KOPT-K1 (cell line): ENCODE measurements around the gene WDFY4.

Source experiments
- H3K27ac ChIP-seq: fragments of 200-600 bp; sonication (generic); 2 replicates; pipeline ENCODE4 v1.5.1; 2016; ENCODE audit warnings: antibody characterized with exemption, mild to moderate bottlenecking, low read depth, low read length; ENCODE audit not compliant: poor library complexity, severe bottlenecking
- H3K36me3 ChIP-seq: fragments of 200-600 bp; sonication (generic); 2 replicates; pipeline ENCODE4 v1.5.1; 2017; ENCODE audit warnings: antibody characterized with exemption, mild to moderate bottlenecking, low read length, moderate library complexity; ENCODE audit not compliant: insufficient read depth
- H3K9me3 ChIP-seq: fragments of 200-600 bp; sonication (generic); 2 replicates; pipeline ENCODE4 v1.5.1; 2017; ENCODE audit warnings: antibody characterized with exemption, low read length, mild to moderate bottlenecking; ENCODE audit not compliant: insufficient read depth, poor library complexity, severe bottlenecking

WDFY4 gene

DNA sequence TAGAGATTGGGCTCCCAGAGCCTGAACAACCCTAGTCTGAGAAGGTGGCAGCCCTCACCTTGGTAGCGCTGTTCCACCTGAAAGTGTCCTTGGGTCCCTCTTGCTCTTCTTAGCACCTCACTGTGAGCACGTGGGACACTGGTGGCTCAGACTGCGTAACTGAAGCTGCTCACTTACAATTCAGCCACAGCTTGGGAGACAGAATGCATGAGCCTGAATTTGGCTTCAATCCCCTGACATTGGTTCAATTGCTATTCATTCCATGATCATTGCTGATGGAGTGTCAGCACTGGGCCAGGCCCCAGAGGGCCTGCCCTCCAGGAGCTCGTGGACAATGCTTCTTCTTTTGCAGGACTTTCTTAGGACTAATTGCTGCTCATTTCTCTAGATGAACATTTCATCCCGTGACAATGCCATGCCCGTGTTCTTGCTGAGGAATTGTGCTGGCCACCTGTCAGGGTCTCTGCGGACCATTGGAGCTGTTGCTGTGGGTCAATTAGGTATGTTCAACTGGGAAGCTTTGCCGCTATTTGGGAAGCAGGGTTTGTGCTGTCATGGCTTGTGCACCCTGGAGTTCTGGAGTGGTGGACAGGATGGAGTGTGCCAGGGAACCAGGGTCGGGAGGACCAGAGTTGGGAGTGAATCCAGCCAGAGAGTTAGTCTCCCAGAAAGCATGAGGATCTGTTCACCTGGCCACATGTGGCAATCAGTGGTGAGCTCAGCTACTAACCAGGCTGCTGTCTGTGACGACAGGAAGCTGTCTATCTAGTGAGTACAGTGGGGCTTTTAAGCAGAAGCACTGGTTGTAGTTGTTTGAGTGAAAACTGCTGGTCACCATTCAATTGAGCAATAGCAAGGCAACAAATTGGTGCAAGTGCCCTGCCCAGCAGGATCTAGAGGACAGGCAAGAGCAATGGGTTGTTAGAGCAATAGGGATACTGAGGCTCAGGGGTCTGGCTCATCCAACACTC, 105.1 kb downstream of the WDFY4 start:
- no peaks in the 10 kb centered on the region for H3K36me3 ChIP-seq
- H3K27ac ChIP-seq = no peak overlapping the region
- peaks cover 4% of the 10 kb centered on the region for H3K9me3 ChIP-seq

DNA sequence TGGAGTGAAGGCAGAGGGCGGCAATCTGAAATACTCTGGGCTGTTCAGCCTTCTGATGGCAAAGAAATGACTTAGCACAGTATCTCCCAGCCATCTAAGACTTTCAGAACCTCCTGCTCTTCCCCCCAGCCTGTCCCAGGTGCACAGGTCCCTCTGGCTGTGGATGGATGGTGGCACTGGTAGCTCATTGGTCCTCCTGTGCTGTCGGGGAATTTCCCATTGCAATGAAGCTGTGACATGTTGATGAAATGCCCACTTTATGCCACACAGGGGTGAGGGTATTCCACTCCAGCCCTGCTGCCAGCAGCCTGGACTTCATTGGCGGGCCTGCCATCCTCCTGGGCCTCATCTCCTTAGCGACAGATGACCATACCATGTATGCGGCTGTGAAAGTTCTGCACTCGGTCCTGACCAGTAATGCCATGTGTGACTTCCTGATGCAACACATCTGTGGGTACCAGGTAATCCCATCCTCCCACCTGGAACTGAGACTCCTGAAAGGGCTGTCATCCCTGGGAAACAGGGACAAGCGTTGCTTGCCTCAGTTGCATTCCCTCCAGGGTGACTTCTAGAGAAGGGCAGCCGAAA, 105.9 kb downstream of the WDFY4 start:
- Histone ChIP-seq H3K36me3 (no peaks in the 10 kb centered on the region), H3K9me3 (peaks cover 4% of the 10 kb centered on the region), H3K27ac (no peak overlapping the region)

DNA sequence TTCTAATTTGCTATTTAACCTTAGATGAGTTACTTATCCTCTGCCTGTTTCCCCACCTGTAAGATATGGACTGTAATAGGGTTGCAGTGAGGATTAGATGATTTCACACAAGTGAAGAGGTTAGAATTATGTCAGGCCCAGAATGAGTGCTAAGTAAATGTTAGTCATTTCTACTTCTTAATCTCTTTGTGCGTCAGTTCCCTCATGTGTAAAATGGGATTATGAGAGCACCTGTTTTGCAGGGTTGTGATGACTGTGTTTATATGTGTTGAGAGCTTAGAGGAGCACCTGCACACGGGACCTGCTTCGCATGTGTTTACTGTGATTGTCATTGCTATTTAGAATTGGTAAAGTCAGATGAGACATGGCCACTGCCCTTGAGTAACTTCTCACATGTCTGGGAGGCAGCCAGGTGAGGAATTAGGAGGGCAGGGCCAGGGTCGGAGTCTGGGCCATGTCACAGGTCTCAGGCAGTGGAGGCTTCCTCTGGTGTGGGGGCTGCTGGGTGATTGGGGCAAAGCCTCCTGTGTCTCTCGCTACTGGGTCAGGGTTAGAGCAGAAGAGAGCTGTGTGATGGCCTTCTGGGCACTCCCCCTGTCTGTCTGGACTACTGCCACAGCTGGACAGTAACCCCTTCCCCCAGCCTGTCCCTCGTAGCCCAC, 106.7 kb downstream of the WDFY4 start:
- Histone ChIP-seq H3K9me3 (peaks cover 4% of the 10 kb centered on the region), H3K27ac (no peak overlapping the region), H3K36me3 (no peaks in the 10 kb centered on the region)

DNA sequence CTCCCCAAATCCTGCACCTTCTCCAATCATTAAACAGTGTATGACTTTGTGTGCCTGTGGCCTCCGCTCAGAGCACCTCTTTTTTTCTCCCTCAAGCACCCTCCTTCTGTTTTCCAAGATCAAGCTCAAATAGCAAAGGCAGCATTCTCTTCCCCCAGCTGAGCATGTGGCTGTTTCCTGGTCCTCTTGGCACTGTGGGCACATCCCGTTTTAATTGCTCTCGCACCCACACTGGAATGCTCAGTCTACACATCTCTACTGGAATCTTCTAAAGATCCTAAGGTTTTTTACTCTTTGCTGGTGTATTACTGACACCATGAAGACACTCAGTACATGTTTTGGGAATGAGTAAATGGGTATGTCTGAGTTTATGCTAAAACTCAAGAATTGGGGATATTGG, 107.4 kb downstream of the WDFY4 start:
- H3K9me3 ChIP-seq = peaks cover 4% of the 10 kb centered on the region
- no peak overlapping the region for H3K27ac ChIP-seq
- H3K36me3 ChIP-seq = no peaks in the 10 kb centered on the region

DNA sequence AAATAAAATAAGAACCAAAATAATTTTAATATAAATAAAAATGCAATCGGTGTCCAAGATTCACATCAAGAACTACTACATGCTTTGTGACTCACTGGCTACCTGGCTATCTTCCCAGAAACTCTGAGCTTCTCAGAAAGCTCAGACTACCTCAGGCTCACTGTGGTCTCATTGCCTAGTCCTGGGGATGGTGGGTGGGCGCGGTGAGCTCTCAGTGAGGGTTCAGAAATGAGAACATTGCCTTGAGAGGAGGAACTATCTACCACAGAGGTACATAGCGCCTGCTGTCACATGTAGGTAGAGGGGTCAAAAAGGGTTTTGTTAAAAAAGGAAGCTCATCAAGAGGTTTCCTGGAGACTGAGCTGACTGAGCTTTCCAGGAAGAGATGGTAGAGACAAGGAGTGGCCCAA, 108.0 kb downstream of the WDFY4 start:
- H3K27ac ChIP-seq = no peak overlapping the region
- H3K36me3 ChIP-seq = no peaks in the 10 kb centered on the region
- peaks cover 4% of the 10 kb centered on the region for H3K9me3 ChIP-seq

DNA sequence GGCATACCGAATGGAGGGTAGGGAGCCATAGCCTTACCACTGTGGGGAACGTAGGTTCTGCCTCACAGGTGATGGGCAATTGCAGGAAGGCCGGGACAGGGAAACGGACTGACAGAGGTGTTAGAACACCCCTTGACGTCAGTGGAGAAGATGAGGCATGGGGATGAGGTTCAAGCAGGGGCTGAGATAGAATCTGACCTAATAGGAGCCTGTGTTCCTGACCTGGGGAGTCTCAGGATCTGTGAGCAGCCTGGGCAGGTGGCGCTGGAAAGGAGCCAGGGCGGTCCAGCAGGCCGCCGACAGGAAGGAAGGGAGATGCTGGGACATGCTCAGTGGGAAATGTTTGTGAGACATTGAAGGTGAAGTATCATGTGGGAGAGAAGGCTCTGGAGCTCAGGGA, 109.4 kb downstream of the WDFY4 start:
- Histone ChIP-seq H3K9me3 (no peaks in the 10 kb centered on the region), H3K36me3 (no peaks in the 10 kb centered on the region), H3K27ac (no peak overlapping the region)

DNA sequence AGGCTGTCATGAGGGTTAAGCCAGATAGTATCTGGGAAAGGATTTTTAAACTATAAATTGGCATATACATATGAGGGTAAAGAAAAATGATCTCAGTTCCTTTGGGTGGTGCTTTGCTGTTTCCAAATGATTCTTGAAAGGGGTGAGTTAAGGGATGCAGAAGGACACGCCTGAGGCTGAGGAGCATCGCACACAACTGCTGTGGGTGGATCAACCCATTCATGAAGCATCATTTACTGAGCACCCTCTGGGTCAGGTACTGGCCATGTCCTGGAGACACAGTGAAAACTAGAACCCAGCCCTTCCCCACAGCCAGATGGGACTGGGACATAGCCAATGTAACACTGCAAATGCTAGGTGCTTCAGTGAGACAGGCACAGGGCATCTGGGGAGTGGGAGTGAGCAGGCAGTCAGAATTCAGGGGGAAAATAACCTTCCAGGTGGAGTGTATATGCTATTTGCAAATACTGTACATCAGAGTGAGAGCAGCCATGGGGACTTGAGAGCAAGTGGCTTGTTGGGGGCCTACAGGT, 112.1 kb downstream of the WDFY4 start:
- Histone ChIP-seq H3K36me3 (no peaks in the 10 kb centered on the region), H3K27ac (no peak overlapping the region), H3K9me3 (peaks cover 4% of the 10 kb centered on the region)

DNA sequence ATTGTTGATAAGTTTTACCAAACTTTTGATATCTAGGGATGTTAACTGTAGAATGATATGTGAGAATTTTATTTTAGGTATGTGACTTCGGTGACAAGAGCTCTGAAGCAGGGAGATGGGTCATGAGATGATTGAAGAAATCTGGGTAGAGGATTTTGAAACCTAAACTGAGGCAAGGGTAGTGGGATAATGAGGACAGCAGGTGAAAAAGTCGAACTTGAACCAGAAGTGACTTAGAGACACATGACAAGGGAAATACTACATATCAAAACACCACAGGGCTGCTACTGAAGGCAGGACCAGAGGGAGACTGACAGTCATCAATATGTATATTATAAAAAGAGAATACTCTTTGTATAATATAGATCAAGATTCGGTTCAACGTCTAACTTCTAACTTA, 113.2 kb downstream of the WDFY4 start:
- Histone ChIP-seq H3K27ac (no peak overlapping the region), H3K9me3 (peaks cover 4% of the 10 kb centered on the region), H3K36me3 (no peaks in the 10 kb centered on the region)

DNA sequence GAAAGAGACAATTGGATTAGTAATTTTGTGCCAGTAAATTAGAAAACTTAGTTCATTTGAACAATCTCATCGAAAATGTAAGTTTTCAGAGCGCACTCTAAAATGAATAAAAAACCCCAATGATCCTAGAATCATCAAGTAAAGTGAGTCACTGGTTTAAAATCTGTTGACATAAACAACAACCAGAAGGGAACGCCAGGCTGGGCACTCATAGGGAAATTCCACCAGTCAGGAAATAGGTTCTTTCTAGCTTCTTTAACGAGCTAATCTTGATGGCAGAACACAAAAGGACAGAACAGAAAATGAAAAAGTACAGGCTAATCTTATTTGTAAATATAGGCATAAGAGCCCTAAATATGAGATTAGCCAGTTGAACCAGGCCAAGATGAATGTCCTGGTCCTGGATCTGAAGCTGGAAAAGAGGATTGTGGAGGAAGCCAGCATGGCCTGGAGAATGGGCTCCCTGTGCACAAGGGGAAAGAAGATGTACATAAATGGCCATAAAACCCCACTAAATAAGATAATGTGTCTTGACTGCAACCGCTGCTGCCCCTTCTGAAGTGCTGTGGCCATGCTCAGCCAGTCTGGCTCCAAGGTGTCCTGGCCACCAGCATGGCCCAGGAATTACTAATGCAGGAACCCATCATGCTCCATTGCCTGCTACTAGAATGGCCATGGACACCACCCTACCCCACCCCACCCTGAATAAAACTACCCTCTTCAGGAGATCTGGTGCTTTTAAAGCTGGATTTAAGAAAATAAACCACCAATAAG, 114.0 kb downstream of the WDFY4 start:
- no peaks in the 10 kb centered on the region for H3K36me3 ChIP-seq
- no peak overlapping the region for H3K27ac ChIP-seq
- H3K9me3 ChIP-seq = peaks cover 4% of the 10 kb centered on the region

DNA sequence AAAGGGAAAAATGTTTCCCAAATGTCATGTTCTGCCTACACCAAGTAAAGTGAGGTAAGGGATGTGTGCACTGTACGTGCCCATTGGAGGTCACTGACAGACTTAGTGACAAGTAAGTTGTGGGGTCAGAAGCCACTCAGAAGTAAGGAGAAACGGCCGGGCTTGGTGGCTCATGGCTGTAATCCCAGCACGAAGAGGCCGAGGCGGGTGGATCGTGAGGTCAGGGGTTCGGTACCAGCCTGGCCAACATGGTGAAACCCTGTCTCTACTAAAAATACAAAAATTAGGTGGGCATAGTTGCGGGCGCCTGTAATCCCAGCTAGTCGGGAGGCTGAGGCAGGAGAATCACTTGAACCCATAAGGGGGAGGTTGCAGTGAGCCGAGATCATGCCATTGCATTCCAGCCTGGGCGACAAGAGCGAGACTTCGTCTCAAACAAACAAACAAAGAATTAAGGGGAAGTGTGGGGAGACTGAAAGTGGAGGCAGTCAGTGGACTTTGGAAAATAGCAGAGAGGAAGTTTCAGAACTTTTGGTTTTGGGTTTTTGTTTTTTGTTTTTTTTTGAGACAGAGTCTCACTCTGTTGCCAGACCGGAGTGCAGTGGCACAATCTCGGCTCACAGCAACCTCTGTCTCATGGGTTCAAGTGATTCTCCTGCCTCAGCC, 114.8 kb downstream of the WDFY4 start:
- Histone ChIP-seq H3K36me3 (no peaks in the 10 kb centered on the region), H3K27ac (no peak overlapping the region), H3K9me3 (peaks cover 4% of the 10 kb centered on the region)

DNA sequence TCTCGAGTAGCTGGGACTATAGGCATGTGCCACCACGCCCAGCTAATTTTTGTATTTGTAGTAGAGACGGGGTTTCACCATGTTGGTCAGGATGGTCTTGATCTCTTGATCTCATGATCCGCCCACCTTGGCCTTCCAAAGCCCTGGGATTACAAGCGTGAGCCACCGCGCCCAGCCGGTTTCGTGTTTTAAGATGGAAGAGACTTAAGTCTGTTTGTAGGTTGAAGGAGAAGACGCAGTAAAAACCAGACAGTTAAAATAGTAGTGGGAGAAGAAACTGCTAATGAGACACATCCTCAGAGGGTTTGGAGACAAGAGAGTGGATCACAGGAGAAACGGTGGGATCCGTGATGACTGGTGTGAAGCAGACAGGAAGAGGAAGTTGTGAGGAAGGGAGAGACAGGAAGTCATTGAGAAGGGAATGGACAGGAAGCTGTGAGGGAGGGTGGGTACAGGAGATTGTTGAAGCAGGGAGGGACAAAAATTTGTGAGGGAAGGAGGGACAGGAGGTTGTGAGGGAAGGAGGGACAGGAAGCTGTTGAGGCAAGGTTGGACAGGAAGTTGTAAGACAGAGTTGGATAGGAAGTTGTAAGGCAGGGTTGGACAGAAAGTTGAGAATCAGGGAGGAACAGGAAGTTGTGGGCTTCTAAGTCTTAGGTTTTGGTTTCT, 115.5 kb downstream of the WDFY4 start:
- Histone ChIP-seq H3K27ac (no peak overlapping the region), H3K36me3 (no peaks in the 10 kb centered on the region), H3K9me3 (peaks cover 4% of the 10 kb centered on the region)

DNA sequence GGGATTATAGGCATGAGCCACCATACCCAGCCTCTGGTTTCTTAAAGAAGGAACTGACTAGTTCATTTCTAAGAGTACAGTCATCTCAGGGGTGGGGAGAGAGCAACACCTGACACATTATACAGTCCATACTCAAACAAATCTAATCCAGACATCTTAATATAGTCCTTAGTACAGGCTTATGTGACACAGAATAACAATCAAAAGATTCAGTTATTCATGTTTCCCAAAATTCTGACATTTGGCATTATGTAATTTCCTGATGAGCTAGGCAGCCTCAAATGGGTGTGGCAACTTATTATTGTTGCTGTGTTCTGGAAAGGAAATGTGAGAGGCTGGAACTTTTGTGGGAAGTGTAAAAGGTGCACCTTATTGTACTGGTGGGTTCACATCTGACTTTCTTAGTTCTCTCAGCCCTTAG, 116.3 kb downstream of the WDFY4 start:
- Histone ChIP-seq H3K9me3 (peaks cover 4% of the 10 kb centered on the region), H3K27ac (no peak overlapping the region), H3K36me3 (no peaks in the 10 kb centered on the region)

DNA sequence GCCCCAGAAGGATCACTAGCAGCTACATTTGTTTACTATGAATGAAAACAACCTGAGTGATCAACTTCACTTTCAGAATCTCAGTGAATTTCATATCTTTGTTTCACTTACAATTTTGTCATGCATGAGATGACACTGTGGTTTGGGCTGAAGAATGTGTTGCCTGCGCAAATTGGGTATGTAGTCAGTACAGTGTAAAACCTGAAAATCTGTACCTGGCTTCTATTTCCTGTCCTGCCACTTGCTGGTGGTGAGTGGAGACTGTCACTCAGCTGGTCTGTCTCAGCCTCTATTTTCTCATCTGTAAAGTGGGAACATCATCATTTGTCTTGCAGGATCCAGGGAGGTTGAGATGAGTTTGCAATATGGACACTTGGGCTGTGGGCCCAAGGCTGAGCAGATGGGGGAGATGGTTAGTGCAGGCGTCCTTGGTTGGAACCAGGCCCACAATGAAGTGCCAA, 118.0 kb downstream of the WDFY4 start:
- no peaks in the 10 kb centered on the region for H3K36me3 ChIP-seq
- H3K9me3 ChIP-seq = peaks cover 4% of the 10 kb centered on the region

More for the DNA sequence above, 118.0 kb downstream of the WDFY4 start:
- H3K27ac ChIP-seq = no peak overlapping the region
